Left cardiac atrium (tissue), 4 donors: Measurements from ENCODE around the gene MEGF11. TPM values are rescaled to one million over a fixed set of nuclear protein-coding genes. Genes with fewer than 3 reads are reported as not detected.

ENCODE experiments used
- ATAC-seq, 2 donors: fragments of 200-7000 bp; cut with Tn5 transposase; one replicate each; pipeline ENCODE4 v1.9.1; 2020; ENCODE audit warnings: mild to moderate bottlenecking in 2 of 2, moderate library complexity in 2 of 2
- DNase-seq: peaks from one replicate; pipeline ENCODE4 v3.0.0-alpha.2; 2020
- intact Hi-C, 2 donors: fragments of 100-400 bp; cut with DNase I; formaldehyde crosslinking; loops; one replicate each; pipeline versions ENCODE4 v1.14.1 to v1.15.1; 2022 to 2023
- total RNA-seq, 2 donors: library from RNA; stranded (reverse); fragmentation: NEBNext Ultra II Directional; extraction: Animal tissue kit (Norgen Biotek cat#: 25700); gene quantifications; one replicate each; pipeline ENCODE4 v1.2.1, GENCODE V29; 2021
- donor health status: DM: no; HTN: yes; CAD: no.
- donor health status: DM: no; HTN: yes; CAD: no; lungs with severe emphysema.
- donor health status: DM: yes; HTN: yes; CAD: no.
- donor health status: Dilated cardiomyopathy.

MEGF11 gene
- total RNA-seq, 2 donors from 2014 or later = not detected

DNA sequence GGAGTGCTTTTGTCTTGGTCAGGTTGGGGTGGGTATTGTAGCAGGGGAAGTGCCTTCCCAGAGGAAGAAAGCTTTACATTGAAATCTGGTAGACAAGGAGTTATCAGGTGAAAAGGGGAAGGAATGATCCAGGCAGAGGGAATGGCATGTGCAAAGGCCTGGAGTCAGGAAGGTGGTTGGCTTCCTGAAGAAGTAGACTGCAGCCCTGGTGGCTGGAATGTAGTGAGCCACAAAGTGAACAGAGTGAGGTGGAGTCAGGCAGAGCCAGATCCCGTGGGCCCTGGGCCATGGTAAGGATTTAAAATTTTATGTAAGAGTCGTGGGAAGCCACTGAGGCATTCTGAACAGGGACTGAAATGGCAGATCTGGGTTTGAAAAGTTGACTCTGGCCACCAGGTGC lies 326.0 kb downstream of the MEGF11 start:
- no peak for DNase-seq
- no peak for ATAC-seq
- intact Hi-C loops = no loop called here

DNA sequence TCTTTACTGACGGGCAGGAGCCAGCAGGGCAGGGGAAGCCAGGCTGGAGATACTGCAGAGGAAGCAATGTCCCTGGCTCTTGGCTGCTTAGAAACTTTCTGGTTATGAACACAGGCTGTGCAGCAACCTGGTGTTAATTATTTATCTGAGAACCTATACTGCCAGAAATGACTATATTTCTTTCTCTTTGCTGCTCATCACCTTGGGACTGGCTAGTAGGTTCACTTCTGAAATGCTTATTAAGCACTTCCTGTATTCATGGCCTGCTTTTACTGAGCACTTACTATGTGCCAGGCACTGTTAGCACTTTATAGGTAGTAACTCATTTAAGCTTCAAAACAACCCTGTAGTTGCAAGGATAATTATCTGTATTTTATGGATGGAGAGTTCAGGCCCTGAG lies 326.7 kb downstream of the MEGF11 start:
- no peak for DNase-seq
- ATAC-seq = no peak
- intact Hi-C loops = no loop called here

DNA sequence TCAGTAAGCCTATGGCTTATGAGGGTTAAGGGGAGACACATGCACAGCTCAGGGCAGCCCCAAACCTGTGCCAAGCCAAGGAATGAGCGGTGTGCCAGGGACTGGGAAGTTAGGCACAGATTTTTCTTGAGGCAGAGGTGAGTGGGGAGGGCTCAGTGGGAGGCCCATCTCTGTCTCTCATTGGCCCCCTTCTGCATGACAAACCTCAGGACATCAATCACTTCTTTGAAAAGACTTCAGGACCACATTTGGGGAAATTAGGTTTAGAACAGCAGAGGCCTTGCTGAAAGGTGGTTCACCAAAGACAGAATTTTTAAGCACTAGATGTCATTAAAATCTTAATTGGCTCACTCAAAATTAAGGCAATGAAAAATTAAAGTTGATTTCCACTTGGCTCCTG lies 327.1 kb downstream of the MEGF11 start:
- intact Hi-C loops = no loop called here
- DNase-seq = no peak
- ATAC-seq = no peak

DNA sequence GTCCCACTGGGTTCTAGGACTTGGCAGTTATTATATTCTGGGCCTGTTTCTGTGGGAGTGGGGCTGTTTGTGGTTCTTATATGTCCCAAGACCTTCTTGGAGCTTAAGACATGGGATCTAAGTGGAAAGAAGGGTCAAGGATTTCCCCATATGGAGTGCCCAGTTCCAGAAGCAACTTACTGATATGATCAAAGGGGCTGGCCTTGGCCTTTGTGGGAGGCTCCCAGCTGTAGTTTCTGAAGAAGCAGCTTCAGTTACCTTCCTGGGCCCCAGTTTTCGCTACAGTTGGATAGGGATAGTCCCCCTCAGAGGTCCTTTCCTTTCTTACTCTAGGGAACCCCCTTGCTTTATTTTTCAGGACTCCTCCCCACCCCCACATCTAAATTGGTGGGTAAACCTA lies 328.2 kb downstream of the MEGF11 start:
- no peak for ATAC-seq
- DNase-seq = no peak
- intact Hi-C loops = no loop called here

DNA sequence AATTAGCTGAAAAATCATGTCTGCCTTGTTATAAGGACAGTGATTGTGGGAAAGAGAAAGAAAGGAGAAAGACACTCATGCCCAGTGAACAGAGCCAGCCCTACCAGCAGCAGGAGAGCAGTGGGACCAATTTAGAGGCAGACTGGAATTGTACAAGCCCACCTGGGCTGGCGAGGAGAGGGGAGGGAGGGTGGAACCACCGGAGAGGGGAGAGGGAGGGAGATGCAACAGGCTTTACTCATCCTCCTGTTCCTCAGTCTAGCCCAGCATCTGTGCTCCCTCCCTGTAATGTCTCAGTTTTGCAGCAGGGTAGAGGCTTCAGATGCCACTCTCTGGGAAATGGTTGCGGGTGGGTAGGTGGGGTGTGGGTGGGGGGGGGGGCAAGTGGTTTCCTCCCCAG lies 329.5 kb downstream of the MEGF11 start:
- intact Hi-C loops = no loop called here
- no peak for ATAC-seq
- DNase-seq = no peak

- intact Hi-C loops = no loop called here
- DNase-seq = no peak
- no peak for ATAC-seq
These were observed 330.3 kb downstream of the MEGF11 start for GRCh38 chr15:65923264-65923663.

- ATAC-seq (no peak), DNase-seq (no peak)
- intact Hi-C loops = no loop called here
These were observed 330.9 kb downstream of the MEGF11 start for GRCh38 chr15:65922621-65923020.

DNA sequence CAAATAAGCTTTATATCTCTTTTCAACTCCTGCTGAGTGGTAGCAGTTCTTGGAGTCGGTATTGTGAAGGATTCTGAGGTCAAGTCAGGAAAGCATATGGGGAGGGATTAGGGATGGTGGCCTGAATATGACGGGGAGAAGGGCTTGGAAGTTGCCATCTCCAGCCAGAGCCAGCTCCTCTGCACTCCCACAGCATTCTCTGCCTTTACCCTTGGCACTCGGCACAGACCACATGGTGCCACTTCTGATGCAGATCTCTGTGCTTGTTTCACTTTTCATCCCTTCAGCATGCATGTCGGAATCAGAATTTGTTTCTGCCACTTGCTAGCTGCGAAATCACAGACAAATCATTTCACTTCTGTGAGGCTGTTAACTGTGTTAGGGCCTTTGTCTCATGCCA lies 331.8 kb downstream of the MEGF11 start:
- ATAC-seq (no peak), DNase-seq (no peak)
- intact Hi-C loops = no loop called here

- ATAC-seq (no peak), DNase-seq (no peak)
- intact Hi-C loops = no loop called here
These were observed 332.7 kb downstream of the MEGF11 start for GRCh38 chr15:65920825-65921309.

DNA sequence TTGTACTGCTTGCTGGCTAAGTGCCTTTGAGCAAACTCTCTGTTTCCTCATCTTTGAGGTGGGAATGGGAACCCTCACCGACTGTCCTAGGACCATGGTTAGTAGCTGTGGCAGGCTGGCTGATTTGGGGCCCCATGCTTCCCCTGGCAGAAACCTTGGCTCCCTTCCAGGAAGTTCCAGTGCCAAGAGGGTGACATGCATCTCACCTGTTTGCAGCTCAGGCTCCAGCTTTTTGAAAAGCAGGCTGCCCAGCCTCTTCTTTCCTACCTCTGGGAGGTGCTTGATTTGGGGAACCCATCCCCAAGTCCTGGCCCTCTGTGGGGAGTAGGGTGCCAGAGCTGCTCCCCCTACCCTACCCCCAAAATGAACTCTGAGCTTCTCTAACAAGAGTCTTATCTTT lies 333.4 kb downstream of the MEGF11 start:
- DNase-seq (no peak), ATAC-seq (no peak)
- intact Hi-C loops = no loop called here

DNA sequence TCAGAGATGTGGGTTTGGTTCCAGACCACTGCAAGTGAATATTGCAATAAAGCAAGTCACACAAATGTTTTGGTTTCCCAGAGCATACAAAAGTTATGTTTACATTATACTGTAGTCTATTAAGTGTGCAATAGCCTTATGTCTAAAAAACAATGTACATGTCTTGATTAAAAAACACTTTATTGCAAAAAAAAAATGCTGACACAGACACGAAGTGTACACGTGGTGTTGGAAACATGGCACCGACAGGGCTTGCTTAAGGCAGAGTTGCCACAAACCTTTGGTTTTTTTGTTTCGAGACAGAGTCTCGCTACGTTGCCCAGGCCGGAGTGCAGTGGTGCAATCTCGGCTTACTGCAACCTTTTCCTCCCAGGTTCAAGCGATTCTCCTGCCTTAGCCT lies 334.2 kb downstream of the MEGF11 start:
- DNase-seq = no peak
- ATAC-seq = no peak
- intact Hi-C loops = no loop called here

- DNase-seq (no peak), ATAC-seq (no peak)
- intact Hi-C loops = no loop called here
These were observed 334.6 kb downstream of the MEGF11 start for GRCh38 chr15:65918945-65919344.

DNA sequence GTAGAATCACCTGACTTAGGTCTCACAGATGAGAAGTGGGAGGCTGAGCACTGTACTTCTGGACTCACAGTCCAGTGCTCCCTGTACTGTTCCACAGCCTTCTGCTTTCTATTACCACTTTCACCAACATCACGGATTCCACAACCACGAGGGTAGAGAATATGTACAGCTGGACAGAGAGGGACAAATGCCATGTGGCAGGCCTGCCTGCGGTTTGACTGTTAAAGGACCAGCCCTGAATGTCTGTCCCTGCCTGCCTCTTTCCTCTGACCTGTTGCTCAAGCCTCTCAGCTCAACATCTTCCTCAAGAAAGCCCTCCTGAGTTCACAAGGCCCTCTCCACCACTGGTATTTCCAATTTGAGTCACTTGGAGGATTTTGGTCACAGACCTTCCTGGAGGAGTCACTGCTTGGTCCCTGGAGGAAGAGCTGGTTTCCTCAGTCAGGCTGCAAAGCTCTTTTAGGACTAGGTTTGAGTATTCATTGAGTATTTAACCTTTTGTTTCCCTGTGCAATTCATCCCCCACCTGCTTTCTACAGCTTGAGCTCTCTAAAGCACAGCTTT lies 335.1 kb downstream of the MEGF11 start:
- no peak for DNase-seq
- ATAC-seq = no peak
- intact Hi-C loops = no loop called here

GRCh38 chr15:65917936-65918335 lies 335.6 kb downstream of the MEGF11 start:
- DNase-seq (no peak), ATAC-seq (no peak)
- intact Hi-C loops = no loop called here

DNA sequence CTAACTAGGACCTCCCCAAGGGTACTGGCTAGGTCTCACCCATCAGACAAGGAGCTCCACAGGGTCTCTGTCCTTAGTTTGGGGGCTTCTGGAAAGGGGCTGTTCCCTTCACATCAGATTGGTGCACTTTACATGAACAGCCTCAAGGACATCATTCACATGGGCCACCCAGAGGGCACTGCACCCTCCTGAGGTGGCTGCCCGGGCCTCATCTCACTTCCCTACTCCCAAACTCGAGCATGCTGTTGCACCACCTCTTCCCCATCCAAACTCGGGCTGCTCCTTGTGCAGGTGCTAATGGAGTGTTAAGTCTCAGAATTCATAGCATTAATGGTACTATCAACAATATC lies 336.2 kb downstream of the MEGF11 start:
- intact Hi-C loops = no loop called here
- ATAC-seq (no peak), DNase-seq (no peak)

DNA sequence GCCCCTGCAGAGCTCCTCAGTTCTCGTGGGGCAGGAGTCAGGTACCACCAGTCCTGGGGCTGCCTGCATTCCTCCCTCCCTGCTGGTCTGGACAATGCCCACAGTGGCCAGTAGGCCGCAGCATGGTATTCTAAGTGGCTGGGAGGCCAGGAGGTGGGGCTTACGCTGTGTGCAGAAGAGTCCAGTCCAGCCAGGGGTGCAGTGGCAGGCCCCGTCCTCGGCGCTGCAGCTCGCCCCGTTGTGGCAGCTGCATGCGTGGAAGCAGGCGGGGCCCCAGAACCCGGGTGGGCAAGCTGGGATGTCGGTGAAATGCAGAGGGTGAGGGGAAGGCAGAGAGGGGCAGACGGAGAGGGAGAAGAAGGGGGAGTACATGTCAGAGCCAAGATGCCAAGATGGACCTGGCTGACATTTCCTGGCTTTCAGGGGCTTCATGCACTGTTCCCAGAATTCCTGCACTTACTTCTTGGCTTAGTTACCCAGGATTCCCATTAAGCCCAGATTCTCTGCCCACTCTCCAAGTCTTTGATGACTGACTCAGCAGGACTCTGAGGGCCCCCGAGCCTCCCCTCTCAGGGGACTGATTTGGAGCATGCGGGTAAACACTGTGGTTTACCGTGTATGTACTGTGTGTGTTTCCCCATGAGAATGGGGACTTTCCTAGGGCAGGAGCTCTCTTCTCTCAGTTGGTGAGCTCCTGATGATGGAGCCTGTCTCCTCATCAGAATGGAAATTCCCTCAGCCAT lies 336.7 kb downstream of the MEGF11 start:
- ATAC-seq (peak; percentile 88 to 98), DNase-seq (peak; percentile 45)
- intact Hi-C loops = no loop called here

DNA sequence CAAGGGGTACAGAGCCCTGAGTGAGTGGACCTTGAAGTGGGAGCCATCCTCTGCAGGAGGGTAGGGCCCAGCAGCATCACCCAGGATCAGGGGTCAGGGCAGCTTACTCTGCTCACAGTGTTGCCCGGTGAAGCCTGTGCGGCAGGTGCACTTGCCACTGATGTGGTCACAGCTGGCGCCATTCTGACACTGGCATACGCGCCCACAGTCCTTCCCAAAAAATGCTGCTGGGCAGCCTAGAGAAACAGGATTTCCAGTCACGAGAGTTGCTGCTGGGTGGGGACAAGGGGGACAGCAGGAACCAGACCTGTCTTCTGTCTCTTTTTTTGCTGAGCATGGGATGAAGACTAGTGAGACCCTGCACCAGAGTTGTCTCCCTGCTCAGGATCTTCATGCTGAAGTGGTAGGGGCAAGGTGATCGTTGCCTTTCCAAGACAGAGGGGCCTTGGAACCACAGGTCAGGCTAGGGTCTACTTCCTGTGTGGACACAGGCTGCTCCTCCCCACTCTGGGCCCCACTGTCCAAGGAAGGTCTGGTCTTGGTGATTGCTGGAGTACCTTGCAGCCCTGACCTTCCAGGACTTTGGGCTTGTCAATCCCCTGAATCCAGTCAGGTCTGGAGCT lies 337.4 kb downstream of the MEGF11 start:
- no peak for ATAC-seq
- intact Hi-C loops = no loop called here

GRCh38 chr15:65914981-65915925 lies 338.3 kb downstream of the MEGF11 start:
- no peak for DNase-seq
- intact Hi-C loops = loop anchor here in 1 of 2 donors (5.0 kb wide), 1 partner anchor 372 kb away; no protein-coding TSS in a partner anchor
- ATAC-seq = no peak

More for the DNA sequence above, 337.4 kb downstream of the MEGF11 start:
- DNase-seq = no peak

DNA sequence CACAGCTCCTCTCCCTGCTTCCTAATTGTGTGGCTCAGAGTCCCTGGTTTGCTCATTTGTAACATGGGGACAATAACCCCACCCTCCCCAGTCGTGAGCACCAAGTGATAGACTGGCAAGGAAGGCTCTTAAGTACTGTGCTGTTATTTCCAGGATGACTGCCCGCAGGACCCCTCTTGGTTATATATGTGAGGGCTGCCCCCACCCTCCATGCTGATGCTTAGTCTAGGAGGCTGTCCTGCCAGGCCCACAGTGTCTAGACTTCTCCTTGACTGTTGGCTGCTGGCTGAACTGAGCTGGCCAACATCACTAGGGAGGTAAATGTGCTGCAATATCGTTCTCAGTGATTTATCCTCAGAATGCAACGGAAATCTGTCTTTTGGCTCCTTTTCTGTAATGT lies 339.2 kb downstream of the MEGF11 start:
- intact Hi-C loops = loop anchor here in 1 of 2 donors (5.0 kb wide), 1 partner anchor 373 kb away; no protein-coding TSS in a partner anchor
- ATAC-seq (no peak), DNase-seq (no peak)
